Measurements from ENCODE around the gene PAK3.

PAK3 gene

GRCh38 chrX:111095974-111096895 is at the start of gene PAK3:
Gene PAK3 (plus strand): TSS chrX:111096191. CDS start chrX:111123104, 26,913 bp downstream.
- DNase-seq (ENCODE audit: low read depth in 2 of 2), result no peak

GRCh38 chrX:111047575-111047974 is 48.4 kb upstream of the PAK3 start:
- no peak for DNase-seq (ENCODE audit: low read depth in 2 of 2)

- DNase-seq (ENCODE audit: low read depth in 2 of 2), result no peak
Observed at GRCh38 chrX:111052478-111052877, 43.5 kb upstream of the PAK3 start.

GRCh38 chrX:111071542-111072277 is 24.3 kb upstream of the PAK3 start:
- no peak for DNase-seq (ENCODE audit: low read depth in 2 of 2)

- no peak for DNase-seq (ENCODE audit: low read depth in 2 of 2)
Observed at GRCh38 chrX:111083081-111083480, 12.9 kb upstream of the PAK3 start.

GRCh38 chrX:111086591-111087006 is 9.4 kb upstream of the PAK3 start:
- DNase-seq (ENCODE audit: low read depth in 2 of 2), result no peak

- no peak for DNase-seq (ENCODE audit: low read depth in 2 of 2)
Observed at GRCh38 chrX:111088628-111089027, 7.4 kb upstream of the PAK3 start.

- DNase-seq (ENCODE audit: low read depth in 2 of 2), result no peak
Observed at GRCh38 chrX:111090458-111090857, 5.5 kb upstream of the PAK3 start.

- peak in 1 of 2 donors; percentile 5 for DNase-seq (ENCODE audit: low read depth in 2 of 2)
Observed at GRCh38 chrX:111098874-111099273, 2.9 kb downstream of the PAK3 start.

GRCh38 chrX:111100191-111100590 is 4.2 kb downstream of the PAK3 start:
- no peak for DNase-seq (ENCODE audit: low read depth in 2 of 2)

- DNase-seq (ENCODE audit: low read depth in 2 of 2), result no peak
Observed at GRCh38 chrX:111101580-111101979, 5.6 kb downstream of the PAK3 start.

- no peak for DNase-seq (ENCODE audit: low read depth in 2 of 2)
Observed at GRCh38 chrX:111102636-111103035, 6.6 kb downstream of the PAK3 start.

GRCh38 chrX:111103246-111103645 is 7.3 kb downstream of the PAK3 start:
- DNase-seq (ENCODE audit: low read depth in 2 of 2), result no peak

- DNase-seq (ENCODE audit: low read depth in 2 of 2), result no peak
Observed at GRCh38 chrX:111110098-111110775, 14.2 kb downstream of the PAK3 start.

- DNase-seq (ENCODE audit: low read depth in 2 of 2), result no peak
Observed at GRCh38 chrX:111114806-111115205, 18.8 kb downstream of the PAK3 start.

- no peak for DNase-seq (ENCODE audit: low read depth in 2 of 2)
Observed at GRCh38 chrX:111116666-111117065, 20.7 kb downstream of the PAK3 start.

- DNase-seq (ENCODE audit: low read depth in 2 of 2), result no peak
Observed at GRCh38 chrX:111119341-111119740, 23.4 kb downstream of the PAK3 start.

GRCh38 chrX:111123125-111123524 is 27.1 kb downstream of the PAK3 start:
- DNase-seq (ENCODE audit: low read depth in 2 of 2), result no peak

- no peak for DNase-seq (ENCODE audit: low read depth in 2 of 2)
Observed at GRCh38 chrX:111123606-111124179, 27.7 kb downstream of the PAK3 start.

- no peak for DNase-seq (ENCODE audit: low read depth in 2 of 2)
Observed at GRCh38 chrX:111124418-111124817, 28.4 kb downstream of the PAK3 start.

- no peak for DNase-seq (ENCODE audit: low read depth in 2 of 2)
Observed at GRCh38 chrX:111127038-111127437, 31.0 kb downstream of the PAK3 start.

- no peak for DNase-seq (ENCODE audit: low read depth in 2 of 2)
Observed at GRCh38 chrX:111129921-111130320, 33.9 kb downstream of the PAK3 start.
